ENCODE measurements around the gene TFB1M.
A peak's percentile ranks its signal among the peaks of the same experiment; 100 is the strongest.

Gene TFB1M

DNA sequence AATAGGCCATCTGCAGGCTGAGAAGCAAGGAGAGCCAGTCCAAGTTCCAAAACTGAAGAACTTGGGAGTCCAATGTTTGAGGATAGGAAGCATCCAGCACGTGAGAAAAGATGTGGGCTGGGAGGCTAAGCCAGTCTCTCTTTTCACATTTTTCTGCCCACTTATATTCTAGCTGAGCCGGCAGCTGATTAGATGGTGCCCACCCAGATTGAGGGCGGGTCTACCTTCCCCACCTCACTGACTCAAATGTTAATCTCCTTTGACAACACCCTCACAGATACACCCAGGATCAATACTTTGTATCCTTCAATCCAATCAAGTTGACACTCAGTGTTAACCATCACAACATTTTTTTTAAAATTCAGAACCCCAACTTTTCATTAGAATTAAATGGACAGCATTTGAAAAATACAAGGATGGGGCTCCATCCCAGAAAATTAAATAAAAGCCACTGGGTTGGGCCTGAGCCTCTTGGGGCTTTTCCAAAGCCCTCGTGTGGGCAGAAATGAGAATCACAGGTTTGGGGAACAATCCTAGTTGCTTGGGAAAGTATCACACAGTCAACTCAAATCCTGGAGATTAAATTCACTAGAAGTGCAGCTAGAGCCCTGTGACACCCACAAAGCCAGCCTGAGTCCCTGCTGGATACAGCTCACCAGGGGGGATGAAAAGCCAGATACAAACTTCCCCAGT lies 48.3 kb downstream of the TFB1M start:
- H3K27me3 ChIP-seq (ENCODE audit: insufficient read depth, low read depth), result no peaks in the 10 kb centered on the region
- no peak overlapping the region for H2AFZ ChIP-seq (ENCODE audit: low read depth)
- H3K36me3 ChIP-seq (ENCODE audit: insufficient read depth), result no peaks in the 10 kb centered on the region
- H4K20me1 ChIP-seq (ENCODE audit: insufficient read depth), result no peaks in the 10 kb centered on the region
- no peak overlapping the region for H3K4me3 ChIP-seq (IDR thresholded peaks at IDR 0.05; ENCODE audit: insufficient read depth, low read depth, low read length)
- H3K4me1 ChIP-seq (ENCODE audit: low read depth, poor library complexity, severe bottlenecking), result peaks cover 33% of the 10 kb centered on the region
- no peak overlapping the region for H3K9ac ChIP-seq
- H3K79me2 ChIP-seq (ENCODE audit: insufficient read depth, low read depth), result no peaks in the 10 kb centered on the region
- no peak overlapping the region for H3K4me2 ChIP-seq
- TF ChIP-seq, protein P1, sequence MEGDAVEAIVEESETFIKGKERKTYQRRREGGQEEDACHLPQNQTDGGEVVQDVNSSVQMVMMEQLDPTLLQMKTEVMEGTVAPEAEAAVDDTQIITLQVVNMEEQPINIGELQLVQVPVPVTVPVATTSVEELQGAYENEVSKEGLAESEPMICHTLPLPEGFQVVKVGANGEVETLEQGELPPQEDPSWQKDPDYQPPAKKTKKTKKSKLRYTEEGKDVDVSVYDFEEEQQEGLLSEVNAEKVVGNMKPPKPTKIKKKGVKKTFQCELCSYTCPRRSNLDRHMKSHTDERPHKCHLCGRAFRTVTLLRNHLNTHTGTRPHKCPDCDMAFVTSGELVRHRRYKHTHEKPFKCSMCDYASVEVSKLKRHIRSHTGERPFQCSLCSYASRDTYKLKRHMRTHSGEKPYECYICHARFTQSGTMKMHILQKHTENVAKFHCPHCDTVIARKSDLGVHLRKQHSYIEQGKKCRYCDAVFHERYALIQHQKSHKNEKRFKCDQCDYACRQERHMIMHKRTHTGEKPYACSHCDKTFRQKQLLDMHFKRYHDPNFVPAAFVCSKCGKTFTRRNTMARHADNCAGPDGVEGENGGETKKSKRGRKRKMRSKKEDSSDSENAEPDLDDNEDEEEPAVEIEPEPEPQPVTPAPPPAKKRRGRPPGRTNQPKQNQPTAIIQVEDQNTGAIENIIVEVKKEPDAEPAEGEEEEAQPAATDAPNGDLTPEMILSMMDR (conservative IDR thresholded peaks at IDR 0.05; ENCODE audit: low read depth, low read length), result no peak
- no peak overlapping the region for H3K27ac ChIP-seq

GRCh38 chr6:155264693-155265320 lies 49.5 kb downstream of the TFB1M start:
- H3K36me3 ChIP-seq (ENCODE audit: insufficient read depth), result no peaks in the 10 kb centered on the region
- H3K27ac ChIP-seq, result no peak overlapping the region

DNA sequence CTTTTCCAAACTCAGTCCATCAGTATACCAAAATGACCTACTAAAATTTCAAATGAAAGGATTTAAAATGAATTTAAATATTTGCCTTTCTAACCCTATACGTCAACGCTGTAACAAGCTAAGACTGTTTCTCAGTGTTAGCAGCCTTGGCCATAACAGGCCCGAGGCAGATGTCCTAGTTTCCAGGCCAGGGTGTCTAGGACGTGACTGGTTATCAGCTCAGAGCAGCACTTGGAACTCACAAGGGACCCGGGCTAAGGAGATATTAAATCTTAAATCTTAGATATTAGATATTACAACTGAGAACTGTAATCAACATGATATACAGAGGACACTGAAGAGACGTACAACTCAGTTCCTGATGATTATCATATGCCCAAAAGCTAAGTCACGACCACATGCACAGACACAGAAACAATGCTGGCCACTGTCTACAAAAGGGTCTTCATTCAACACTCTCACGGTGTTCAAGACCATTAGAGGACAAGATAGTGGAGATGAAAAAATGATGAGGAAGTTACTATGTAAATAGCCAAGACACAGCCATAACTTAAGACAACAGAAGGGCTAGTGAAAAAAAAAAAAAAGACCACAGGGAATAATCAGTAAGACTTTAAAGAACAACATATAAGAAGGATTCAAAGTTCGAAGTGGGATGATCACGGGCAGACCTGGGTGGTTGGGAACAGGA lies 50.8 kb downstream of the TFB1M start, which contains the start of gene CLDN20:
Gene CLDN20 (plus strand): TSS at position 641 of the 691 bp plus-strand sequence. CDS start 11,707 bp downstream, outside the sequence.
- peaks cover 51% of the 10 kb centered on the region for H3K4me1 ChIP-seq (ENCODE audit: low read depth, poor library complexity, severe bottlenecking)
- H3K36me3 ChIP-seq (ENCODE audit: insufficient read depth), result no peaks in the 10 kb centered on the region
- H3K27me3 ChIP-seq (ENCODE audit: insufficient read depth, low read depth), result no peaks in the 10 kb centered on the region
- no peak within 1 kb of the TSS for H3K4me3 ChIP-seq (IDR thresholded peaks at IDR 0.05; ENCODE audit: insufficient read depth, low read depth, low read length)
- H3K4me2 ChIP-seq, result peak within 1 kb of the TSS; percentile 71; the same call in 1 of the 2 replicates
- no peaks in the 10 kb centered on the region for H4K20me1 ChIP-seq (ENCODE audit: insufficient read depth)
- no peaks in the 10 kb centered on the region for H3K79me2 ChIP-seq (ENCODE audit: insufficient read depth, low read depth)
- H3K27ac ChIP-seq, result no peak within 1 kb of the TSS
- TF ChIP-seq, protein P1 (conservative IDR thresholded peaks at IDR 0.05; ENCODE audit: low read depth, low read length), result no peak
- no peak within 1 kb of the TSS for H3K9ac ChIP-seq
- no peak within 1 kb of the TSS for H2AFZ ChIP-seq (ENCODE audit: low read depth)

More at GRCh38 chr6:155264693-155265320, 49.5 kb downstream of the TFB1M start:
- Histone ChIP-seq H4K20me1 (ENCODE audit: insufficient read depth) (no peaks in the 10 kb centered on the region), H3K9ac (no peak overlapping the region), H3K4me3 (IDR thresholded peaks at IDR 0.05; ENCODE audit: insufficient read depth, low read depth, low read length) (no peak overlapping the region), H2AFZ (ENCODE audit: low read depth) (no peak overlapping the region), H3K4me1 (ENCODE audit: low read depth, poor library complexity, severe bottlenecking) (peaks cover 45% of the 10 kb centered on the region), H3K79me2 (ENCODE audit: insufficient read depth, low read depth) (no peaks in the 10 kb centered on the region), H3K27me3 (ENCODE audit: insufficient read depth, low read depth) (no peaks in the 10 kb centered on the region), H3K4me2 (no peak overlapping the region)
- TF ChIP-seq, protein P1 (conservative IDR thresholded peaks at IDR 0.05; ENCODE audit: low read depth, low read length), result no peak

- Histone ChIP-seq H3K27me3 (ENCODE audit: insufficient read depth, low read depth) (no peaks in the 10 kb centered on the region), H3K4me2 (peak overlapping the region; percentile 71; the same call in 1 of the 2 replicates), H3K9ac (no peak overlapping the region), H3K27ac (no peak overlapping the region), H4K20me1 (ENCODE audit: insufficient read depth) (no peaks in the 10 kb centered on the region), H3K4me3 (IDR thresholded peaks at IDR 0.05; ENCODE audit: insufficient read depth, low read depth, low read length) (no peak overlapping the region), H3K36me3 (ENCODE audit: insufficient read depth) (no peaks in the 10 kb centered on the region), H2AFZ (ENCODE audit: low read depth) (no peak overlapping the region), H3K79me2 (ENCODE audit: insufficient read depth, low read depth) (no peaks in the 10 kb centered on the region), H3K4me1 (ENCODE audit: low read depth, poor library complexity, severe bottlenecking) (peaks cover 44% of the 10 kb centered on the region)
- TF ChIP-seq, protein P1 (conservative IDR thresholded peaks at IDR 0.05; ENCODE audit: low read depth, low read length), result no peak
Observed at GRCh38 chr6:155262655-155263054, 51.6 kb downstream of the TFB1M start.
